Measurements from ENCODE around the gene DPP4. TPM values are rescaled to one million over a fixed set of nuclear protein-coding genes. Genes with fewer than 3 reads are reported as not detected.

DPP4 gene
- total RNA-seq, 1 experiment from 2014 or later: 27.6 TPM

- Mint-ChIP-seq H3K4me3 (ENCODE audit: low read depth, unreplicated experiment) (no peak overlapping the region), H3K27ac (ENCODE audit: unreplicated experiment) (no peak overlapping the region), H3K36me3 (ENCODE audit: insufficient read depth, unreplicated experiment) (no peaks in the 10 kb centered on the region), H3K27me3 (ENCODE audit: unreplicated experiment) (no peaks in the 10 kb centered on the region), H3K4me1 (ENCODE audit: low read depth, unreplicated experiment) (no peaks in the 10 kb centered on the region), H3K9me3 (ENCODE audit: low read depth, unreplicated experiment) (no peaks in the 10 kb centered on the region)
- no TSS peak for BruUV-seq (replicated peaks)
- intact Hi-C loops (cut with micrococcal nuclease; ENCODE audit: unreplicated experiment): no loop called here
- TF ChIP-seq CTCF (IDR thresholded peaks at IDR 0.05; ENCODE audit: unreplicated experiment): no peak
- no peak for DNase-seq
- CTCF ChIA-PET: no interaction called here
Observed at GRCh38 chr2:162038725-162039124, 35.3 kb downstream of the DPP4 start.

- no peaks in the 10 kb centered on the region for H3K27me3 Mint-ChIP-seq (ENCODE audit: unreplicated experiment)
- no peak for TF ChIP-seq CTCF (IDR thresholded peaks at IDR 0.05; ENCODE audit: unreplicated experiment)
Observed at GRCh38 chr2:162037886-162038285, 36.1 kb downstream of the DPP4 start.

GRCh38 chr2:162037028-162037795 is 36.8 kb downstream of the DPP4 start:
- TF ChIP-seq CTCF (IDR thresholded peaks at IDR 0.05; ENCODE audit: unreplicated experiment): no peak
- no peak overlapping the region for H3K4me3 Mint-ChIP-seq (ENCODE audit: low read depth, unreplicated experiment)
- H3K9me3 Mint-ChIP-seq (ENCODE audit: low read depth, unreplicated experiment): no peaks in the 10 kb centered on the region
- no peak overlapping the region for H3K27ac Mint-ChIP-seq (ENCODE audit: unreplicated experiment)
- intact Hi-C loops (cut with micrococcal nuclease; ENCODE audit: unreplicated experiment): no loop called here
- no peaks in the 10 kb centered on the region for H3K4me1 Mint-ChIP-seq (ENCODE audit: low read depth, unreplicated experiment)
- no peaks in the 10 kb centered on the region for H3K36me3 Mint-ChIP-seq (ENCODE audit: insufficient read depth, unreplicated experiment)
- no TSS peak for BruUV-seq (replicated peaks)
- no peak for DNase-seq
- no peaks in the 10 kb centered on the region for H3K27me3 Mint-ChIP-seq (ENCODE audit: unreplicated experiment)
- CTCF ChIA-PET: no interaction called here

More at GRCh38 chr2:162037886-162038285, 36.1 kb downstream of the DPP4 start:
- no peak overlapping the region for H3K27ac Mint-ChIP-seq (ENCODE audit: unreplicated experiment)
- no peak overlapping the region for H3K4me3 Mint-ChIP-seq (ENCODE audit: low read depth, unreplicated experiment)
- H3K36me3 Mint-ChIP-seq (ENCODE audit: insufficient read depth, unreplicated experiment): no peaks in the 10 kb centered on the region
- H3K9me3 Mint-ChIP-seq (ENCODE audit: low read depth, unreplicated experiment): no peaks in the 10 kb centered on the region
- intact Hi-C loops (cut with micrococcal nuclease; ENCODE audit: unreplicated experiment): no loop called here
- no peak for DNase-seq
- no TSS peak for BruUV-seq (replicated peaks)
- CTCF ChIA-PET: no interaction called here
- H3K4me1 Mint-ChIP-seq (ENCODE audit: low read depth, unreplicated experiment): no peaks in the 10 kb centered on the region

GRCh38 chr2:162035981-162036380 is 38.0 kb downstream of the DPP4 start:
- TF ChIP-seq CTCF (IDR thresholded peaks at IDR 0.05; ENCODE audit: unreplicated experiment): no peak
- no TSS peak for BruUV-seq (replicated peaks)
- Mint-ChIP-seq H3K36me3 (ENCODE audit: insufficient read depth, unreplicated experiment) (no peaks in the 10 kb centered on the region), H3K27me3 (ENCODE audit: unreplicated experiment) (no peaks in the 10 kb centered on the region), H3K9me3 (ENCODE audit: low read depth, unreplicated experiment) (no peaks in the 10 kb centered on the region), H3K27ac (ENCODE audit: unreplicated experiment) (no peak overlapping the region), H3K4me1 (ENCODE audit: low read depth, unreplicated experiment) (no peaks in the 10 kb centered on the region), H3K4me3 (ENCODE audit: low read depth, unreplicated experiment) (no peak overlapping the region)
- DNase-seq: no peak
- CTCF ChIA-PET: no interaction called here
- intact Hi-C loops (cut with micrococcal nuclease; ENCODE audit: unreplicated experiment): no loop called here
